DND-41 (cell line): ENCODE data around the gene PDLIM4.

Source experiments
- EZH2 ChIP-seq: IDR thresholded peaks from 3 replicates; pipeline ENCODE4 v1.6.1; 2012; ENCODE audit warnings: borderline replicate concordance, low read depth, mild to moderate bottlenecking, moderate library complexity, low read length, inconsistent platforms; ENCODE audit not compliant: severe bottlenecking
- TF ChIP-seq, protein P1 (sequence below): IDR thresholded peaks from 2 replicates; pipeline ENCODE4 v1.5.1; 2012; ENCODE audit warnings: borderline replicate concordance, low read length, moderate library complexity, mild to moderate bottlenecking; ENCODE audit not compliant: poor library complexity, severe bottlenecking; ENCODE audit errors: extremely low read depth

DNA sequence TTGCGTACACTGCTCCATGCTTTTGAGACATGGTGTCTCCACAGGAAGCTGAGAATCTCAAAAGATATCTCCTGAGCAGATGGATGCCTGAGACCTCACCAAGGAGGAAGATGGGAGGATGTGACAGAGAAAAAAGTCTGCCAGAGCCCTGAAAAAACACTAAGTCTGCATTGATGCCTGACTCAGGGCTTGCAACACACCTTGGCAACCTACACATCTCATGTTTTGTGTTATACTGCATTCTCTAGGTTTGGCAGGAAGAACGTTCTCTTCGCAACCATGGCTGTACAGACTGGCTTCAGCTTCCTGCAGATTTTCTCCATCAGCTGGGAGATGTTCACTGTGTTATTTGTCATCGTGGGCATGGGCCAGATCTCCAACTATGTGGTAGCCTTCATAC is 55.9 kb downstream of the PDLIM4 start:
- TF ChIP-seq, protein P1, sequence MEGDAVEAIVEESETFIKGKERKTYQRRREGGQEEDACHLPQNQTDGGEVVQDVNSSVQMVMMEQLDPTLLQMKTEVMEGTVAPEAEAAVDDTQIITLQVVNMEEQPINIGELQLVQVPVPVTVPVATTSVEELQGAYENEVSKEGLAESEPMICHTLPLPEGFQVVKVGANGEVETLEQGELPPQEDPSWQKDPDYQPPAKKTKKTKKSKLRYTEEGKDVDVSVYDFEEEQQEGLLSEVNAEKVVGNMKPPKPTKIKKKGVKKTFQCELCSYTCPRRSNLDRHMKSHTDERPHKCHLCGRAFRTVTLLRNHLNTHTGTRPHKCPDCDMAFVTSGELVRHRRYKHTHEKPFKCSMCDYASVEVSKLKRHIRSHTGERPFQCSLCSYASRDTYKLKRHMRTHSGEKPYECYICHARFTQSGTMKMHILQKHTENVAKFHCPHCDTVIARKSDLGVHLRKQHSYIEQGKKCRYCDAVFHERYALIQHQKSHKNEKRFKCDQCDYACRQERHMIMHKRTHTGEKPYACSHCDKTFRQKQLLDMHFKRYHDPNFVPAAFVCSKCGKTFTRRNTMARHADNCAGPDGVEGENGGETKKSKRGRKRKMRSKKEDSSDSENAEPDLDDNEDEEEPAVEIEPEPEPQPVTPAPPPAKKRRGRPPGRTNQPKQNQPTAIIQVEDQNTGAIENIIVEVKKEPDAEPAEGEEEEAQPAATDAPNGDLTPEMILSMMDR: no peak
- no peak for TF ChIP-seq EZH2
